OCI-LY1 (cell line): ENCODE measurements around the gene ZFP37.
"Not testable (repeated sequence)": the region's sequence is repeated elsewhere in the genome, so short reads cannot be mapped to it uniquely, and the experiment has no call there.

Experiments used
- H2AFZ ChIP-seq: fragments of 200-600 bp; sonication (generic), shearing (Covaris generic); 2 replicates; pipeline ENCODE4 v1.6.0; 2014; ENCODE audit warnings: antibody characterized with exemption, mild to moderate bottlenecking, low read length
- H3F3A ChIP-seq: fragments of 200-600 bp; sonication (generic), shearing (Covaris generic); 2 replicates; pipeline ENCODE4 v1.6.0; 2014; ENCODE audit warnings: mild to moderate bottlenecking, antibody characterized with exemption, low read length, moderate library complexity; ENCODE audit not compliant: insufficient read depth
- H3K27ac ChIP-seq: fragments of 200-600 bp; sonication (generic); 2 replicates; pipeline ENCODE4 v1.5.1; 2014; ENCODE audit warnings: low read length, mixed run types, mild to moderate bottlenecking, low read depth; ENCODE audit not compliant: poor library complexity, severe bottlenecking
- H3K27me3 ChIP-seq: fragments of 200-600 bp; sonication (generic); 2 replicates; pipeline ENCODE4 v1.6.0; 2014; ENCODE audit warnings: antibody characterized with exemption, mild to moderate bottlenecking, low read length, moderate library complexity; ENCODE audit not compliant: insufficient read depth
- H3K36me3 ChIP-seq: fragments of 200-600 bp; sonication (generic); 2 replicates; pipeline ENCODE4 v1.6.1; 2014; ENCODE audit warnings: mild to moderate bottlenecking, antibody characterized with exemption, low read length, moderate library complexity, mixed read lengths; ENCODE audit not compliant: insufficient read depth
- H3K4me1 ChIP-seq: fragments of 200-600 bp; sonication (generic); 2 replicates; pipeline ENCODE4 v1.5.1; 2014; ENCODE audit warnings: mild to moderate bottlenecking, low read length, moderate library complexity; ENCODE audit not compliant: insufficient read depth, severe bottlenecking
- H3K4me2 ChIP-seq: fragments of 200-600 bp; sonication (generic), shearing (Covaris generic); 2 replicates; pipeline ENCODE4 v1.6.1; 2014; ENCODE audit warnings: low read length
- H3K4me3 ChIP-seq: fragments of 200-600 bp; sonication (generic); 2 replicates; pipeline ENCODE4 v1.5.1; 2014; ENCODE audit warnings: low read length, low read depth, mild to moderate bottlenecking, mixed read lengths; ENCODE audit not compliant: poor library complexity, severe bottlenecking
- H3K79me2 ChIP-seq: fragments of 200-600 bp; shearing (Covaris generic); 2 replicates; pipeline ENCODE4 v1.6.1; 2016; ENCODE audit warnings: mixed run types, low read length, mixed read lengths; ENCODE audit not compliant: insufficient read depth
- H3K9ac ChIP-seq: fragments of 200-600 bp; sonication (generic), shearing (Covaris generic); 2 replicates; pipeline ENCODE4 v1.6.1; 2014; ENCODE audit warnings: mild to moderate bottlenecking, low read length, mixed read lengths
- H3K9me2 ChIP-seq: fragments of 200-600 bp; sonication (generic), shearing (Covaris generic); 2 replicates; pipeline ENCODE4 v1.6.1; 2014; ENCODE audit warnings: low read depth, mild to moderate bottlenecking, low read length, mixed read lengths
- H3K9me3 ChIP-seq: fragments of 200-600 bp; shearing (Covaris generic); 2 replicates; pipeline ENCODE4 v1.6.1; 2014; ENCODE audit warnings: low read length, mixed read lengths
- H4K20me1 ChIP-seq: fragments of 200-600 bp; sonication (generic), shearing (Covaris generic); 2 replicates; pipeline ENCODE4 v1.6.0; 2016; ENCODE audit warnings: mild to moderate bottlenecking, low read length; ENCODE audit not compliant: insufficient read depth
- EZH2 ChIP-seq: fragments of 200-600 bp; sonication (generic), shearing (Covaris generic); IDR thresholded peaks from 2 replicates; pipeline ENCODE4 v1.8.0; 2017; ENCODE audit warnings: borderline replicate concordance, mixed run types, mild to moderate bottlenecking, antibody characterized with exemption, low read length, moderate library complexity, mixed read lengths
- TF ChIP-seq, protein P1 (sequence below): fragments of 200-600 bp; sonication (generic), shearing (Covaris generic); IDR thresholded peaks from 2 replicates; pipeline ENCODE4 v1.5.1; 2017; ENCODE audit warnings: mild to moderate bottlenecking, antibody characterized with exemption, low read length, moderate library complexity, mixed read lengths

ZFP37 gene

GRCh38 chr9:113056191-113057106 lies at the start of gene ZFP37:
Gene ZFP37, minus strand, starts transcription at chr9:113056724. Its CDS starts 36 bp downstream, at chr9:113056688.
- no peaks in the 10 kb centered on the region for H3K9me2 ChIP-seq
- no peak within 1 kb of the TSS for H3K4me3 ChIP-seq
- H3K27me3 ChIP-seq, result no peaks in the 10 kb centered on the region
- no peak within 1 kb of the TSS for H3K4me2 ChIP-seq
- no peak within 1 kb of the TSS for H3K27ac ChIP-seq
- H3K36me3 ChIP-seq, result no peaks in the 10 kb centered on the region
- H3K9ac ChIP-seq, result no peak within 1 kb of the TSS
- H3K79me2 ChIP-seq, result no peaks in the 10 kb centered on the region
- no peak within 1 kb of the TSS for H2AFZ ChIP-seq
- H3K9me3 ChIP-seq, result 0 out of 2 replicates have a peak, but pooled peaks cover 5% of the 10 kb centered on the region
- no peaks in the 10 kb centered on the region for H3F3A ChIP-seq
- H4K20me1 ChIP-seq, result no peaks in the 10 kb centered on the region
- H3K4me1 ChIP-seq, result no peaks in the 10 kb centered on the region
- no peak for TF ChIP-seq EZH2
- TF ChIP-seq, protein P1, sequence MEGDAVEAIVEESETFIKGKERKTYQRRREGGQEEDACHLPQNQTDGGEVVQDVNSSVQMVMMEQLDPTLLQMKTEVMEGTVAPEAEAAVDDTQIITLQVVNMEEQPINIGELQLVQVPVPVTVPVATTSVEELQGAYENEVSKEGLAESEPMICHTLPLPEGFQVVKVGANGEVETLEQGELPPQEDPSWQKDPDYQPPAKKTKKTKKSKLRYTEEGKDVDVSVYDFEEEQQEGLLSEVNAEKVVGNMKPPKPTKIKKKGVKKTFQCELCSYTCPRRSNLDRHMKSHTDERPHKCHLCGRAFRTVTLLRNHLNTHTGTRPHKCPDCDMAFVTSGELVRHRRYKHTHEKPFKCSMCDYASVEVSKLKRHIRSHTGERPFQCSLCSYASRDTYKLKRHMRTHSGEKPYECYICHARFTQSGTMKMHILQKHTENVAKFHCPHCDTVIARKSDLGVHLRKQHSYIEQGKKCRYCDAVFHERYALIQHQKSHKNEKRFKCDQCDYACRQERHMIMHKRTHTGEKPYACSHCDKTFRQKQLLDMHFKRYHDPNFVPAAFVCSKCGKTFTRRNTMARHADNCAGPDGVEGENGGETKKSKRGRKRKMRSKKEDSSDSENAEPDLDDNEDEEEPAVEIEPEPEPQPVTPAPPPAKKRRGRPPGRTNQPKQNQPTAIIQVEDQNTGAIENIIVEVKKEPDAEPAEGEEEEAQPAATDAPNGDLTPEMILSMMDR, result no peak

GRCh38 chr9:113105345-113105744 lies 48.8 kb upstream of the ZFP37 start:
- not testable (repeated sequence) for H4K20me1 ChIP-seq, H3K9me3 ChIP-seq, H3K36me3 ChIP-seq, H3K79me2 ChIP-seq, H3K27me3 ChIP-seq, H3K27ac ChIP-seq, H3K9ac ChIP-seq, H3K4me2 ChIP-seq, H3K4me1 ChIP-seq, H3F3A ChIP-seq, H3K4me3 ChIP-seq, H2AFZ ChIP-seq, H3K9me2 ChIP-seq

GRCh38 chr9:113095561-113095960 lies 39.0 kb upstream of the ZFP37 start:
- no peaks in the 10 kb centered on the region for H3K27me3 ChIP-seq
- no peaks in the 10 kb centered on the region for H3K79me2 ChIP-seq
- no peak overlapping the region for H3K4me2 ChIP-seq
- no peaks in the 10 kb centered on the region for H4K20me1 ChIP-seq
- H3F3A ChIP-seq, result no peaks in the 10 kb centered on the region
- H3K9ac ChIP-seq, result no peak overlapping the region
- H3K27ac ChIP-seq, result no peak overlapping the region
- no peak overlapping the region for H3K4me3 ChIP-seq
- H3K9me3 ChIP-seq, result no peaks in the 10 kb centered on the region
- no peaks in the 10 kb centered on the region for H3K36me3 ChIP-seq
- H3K9me2 ChIP-seq, result no peaks in the 10 kb centered on the region
- no peaks in the 10 kb centered on the region for H3K4me1 ChIP-seq
- H2AFZ ChIP-seq, result no peak overlapping the region
- TF ChIP-seq EZH2, result no peak
- TF ChIP-seq, protein P1, result no peak

DNA sequence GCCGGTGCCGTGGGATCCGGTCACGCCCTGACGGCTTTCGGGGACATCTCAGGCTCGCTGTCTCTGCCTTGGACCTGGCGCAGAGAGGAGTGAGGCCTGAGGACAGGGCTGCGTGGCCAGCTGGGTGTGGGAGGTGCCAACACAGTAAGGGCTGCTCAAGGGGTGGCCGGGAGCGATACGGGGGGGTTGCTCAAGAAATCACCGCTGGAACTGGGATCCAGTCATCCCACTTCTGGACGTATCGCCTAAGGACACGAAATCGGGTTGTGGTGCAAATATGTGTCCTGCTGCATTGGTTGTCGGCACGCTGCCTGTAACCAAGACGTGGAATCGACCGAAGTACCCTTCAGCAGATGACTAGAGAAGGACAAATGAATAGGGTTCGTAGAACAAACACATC lies 33.4 kb upstream of the ZFP37 start:
- H3K9me3 ChIP-seq, H3K4me1 ChIP-seq, H3K36me3 ChIP-seq, H4K20me1 ChIP-seq, H3K9ac ChIP-seq, H3K4me2 ChIP-seq, H3K79me2 ChIP-seq, H3K27me3 ChIP-seq, H3F3A ChIP-seq, H3K27ac ChIP-seq, H3K9me2 ChIP-seq, H3K4me3 ChIP-seq, H2AFZ ChIP-seq: not testable (repeated sequence)

DNA sequence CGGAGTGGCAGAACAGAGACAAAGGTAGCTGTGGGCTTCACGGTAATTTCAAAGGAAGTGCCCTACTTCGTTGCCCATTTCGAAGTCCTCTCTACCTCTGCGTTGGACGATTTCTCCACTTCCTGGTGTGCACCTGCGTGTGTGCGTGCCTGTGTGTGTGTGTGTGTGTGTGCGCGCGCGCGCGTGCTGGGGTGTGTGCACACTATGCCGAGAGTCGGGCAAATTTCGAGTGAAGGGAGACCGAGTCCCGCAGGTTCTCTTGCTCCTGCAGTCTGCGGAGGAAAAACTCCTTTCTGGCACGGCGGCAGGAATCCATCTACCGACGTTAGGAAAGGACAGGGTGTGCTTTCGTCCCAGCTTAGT lies 32.6 kb upstream of the ZFP37 start:
- not testable (repeated sequence) for H3K4me2 ChIP-seq, H3K9me3 ChIP-seq, H3K27ac ChIP-seq, H3F3A ChIP-seq, H3K4me1 ChIP-seq, H3K9me2 ChIP-seq, H3K36me3 ChIP-seq, H3K79me2 ChIP-seq, H4K20me1 ChIP-seq, H3K4me3 ChIP-seq, H3K27me3 ChIP-seq, H3K9ac ChIP-seq, H2AFZ ChIP-seq

DNA sequence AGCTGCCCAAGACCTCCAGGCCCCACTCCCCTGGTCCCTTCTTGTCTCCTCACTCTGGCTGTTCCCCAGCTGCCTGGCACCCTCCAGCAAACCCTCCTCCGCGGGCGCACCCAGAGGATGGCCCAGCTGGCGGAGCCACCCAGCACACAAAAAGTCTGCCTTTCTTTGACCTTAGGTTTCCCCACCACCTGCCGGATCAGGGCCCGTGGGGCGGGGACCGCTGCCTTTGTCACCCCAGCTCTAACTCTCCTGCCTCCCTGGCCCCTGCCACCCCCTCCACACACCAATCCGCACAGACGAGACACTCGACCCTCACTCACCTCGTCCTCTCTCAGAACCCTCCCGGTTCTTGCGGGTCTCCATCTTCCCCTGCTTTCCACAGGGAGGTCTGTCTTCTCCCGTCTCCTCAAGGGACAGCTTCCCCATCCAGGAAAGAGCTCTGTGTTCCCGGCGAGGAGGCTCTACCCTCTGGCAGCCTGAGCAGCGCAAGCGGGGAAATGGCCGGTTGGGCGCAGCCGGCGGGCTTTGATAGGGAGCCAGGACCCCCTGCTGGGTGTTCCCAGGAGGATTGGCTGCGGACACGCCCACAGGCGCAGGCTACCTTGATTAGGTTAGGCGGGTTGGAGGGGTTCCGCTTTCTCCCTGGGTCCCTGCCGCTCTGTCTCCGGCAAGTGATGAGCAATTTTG lies 32.1 kb upstream of the ZFP37 start:
- H3K4me3 ChIP-seq, H3K79me2 ChIP-seq, H3K9me3 ChIP-seq, H3F3A ChIP-seq, H3K4me1 ChIP-seq, H3K27ac ChIP-seq, H3K27me3 ChIP-seq, H4K20me1 ChIP-seq, H3K36me3 ChIP-seq, H2AFZ ChIP-seq, H3K4me2 ChIP-seq, H3K9me2 ChIP-seq, H3K9ac ChIP-seq: not testable (repeated sequence)
